HCT116 (cell line): ENCODE data around the gene ABHD16A.

Source experiments
- FOSL1 ChIP-seq: IDR thresholded peaks from 2 replicates; pipeline ENCODE4 v1.6.1; 2012; ENCODE audit warnings: low read depth
- MAX ChIP-seq: IDR thresholded peaks from 2 replicates; pipeline ENCODE4 v1.6.1; 2012
- POLR2A ChIP-seq: IDR thresholded peaks from 2 replicates; pipeline ENCODE4 v1.7.0; 2011; ENCODE audit warnings: borderline replicate concordance; ENCODE audit not compliant: insufficient read depth, insufficient read length; ENCODE audit errors: extremely low read depth
- TF ChIP-seq, protein P1 (sequence below), 3 experiments: fragments of 200-600 bp in 1 of 3; sonication (generic) in 1 of 3; IDR thresholded peaks in 2 of 3; conservative IDR thresholded peaks in 1 of 3; 2 replicates each; pipeline ENCODE4 v1.5.1; 2012 to 2017; ENCODE audit warnings: low read depth in 2 of 3, low read length in 2 of 3, antibody characterized with exemption in 1 of 3, borderline replicate concordance in 1 of 3, control low read depth in 1 of 3, mild to moderate bottlenecking in 1 of 3, mixed read lengths in 1 of 3, mixed run types in 1 of 3, moderate library complexity in 1 of 3; ENCODE audit not compliant: insufficient read depth in 1 of 3

DNA sequence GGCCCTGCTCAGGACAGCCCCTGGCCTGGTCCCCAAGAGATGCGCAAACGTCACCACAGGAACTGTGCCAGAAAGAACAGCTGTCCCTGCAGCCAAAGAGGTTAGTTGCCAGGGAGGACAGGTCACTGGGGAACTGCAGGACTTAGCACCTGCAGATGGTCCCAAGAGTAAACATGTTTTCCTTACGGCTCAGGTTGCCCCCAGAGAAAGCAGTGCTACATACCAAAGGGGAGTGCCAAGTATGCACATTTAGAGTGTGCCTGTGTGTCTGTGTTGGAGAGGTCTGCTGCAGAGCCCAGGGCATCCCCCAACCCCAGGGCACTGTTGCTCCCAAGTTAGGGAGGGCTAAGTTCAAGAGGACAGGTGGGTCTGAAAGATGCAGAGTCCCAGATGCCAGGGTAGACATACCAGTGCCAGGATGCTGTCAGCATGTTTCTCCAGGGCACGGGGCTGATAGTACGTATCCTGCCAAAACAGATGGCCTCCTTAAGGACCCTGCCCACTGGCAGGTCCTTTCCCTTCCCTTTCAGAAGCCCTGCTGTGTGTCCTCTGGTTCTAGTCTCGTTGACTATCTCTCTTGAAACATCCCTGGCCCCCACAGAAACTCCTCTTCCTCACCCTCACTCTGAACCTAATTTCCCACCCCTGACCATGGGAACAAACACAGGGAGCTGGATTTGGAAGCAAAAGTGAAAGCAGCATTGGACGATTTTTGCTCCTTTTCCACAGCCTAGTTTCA is 1.3 kb downstream of the ABHD16A start:
- TF ChIP-seq POLR2A, result no peak
- TF ChIP-seq, protein P1, sequence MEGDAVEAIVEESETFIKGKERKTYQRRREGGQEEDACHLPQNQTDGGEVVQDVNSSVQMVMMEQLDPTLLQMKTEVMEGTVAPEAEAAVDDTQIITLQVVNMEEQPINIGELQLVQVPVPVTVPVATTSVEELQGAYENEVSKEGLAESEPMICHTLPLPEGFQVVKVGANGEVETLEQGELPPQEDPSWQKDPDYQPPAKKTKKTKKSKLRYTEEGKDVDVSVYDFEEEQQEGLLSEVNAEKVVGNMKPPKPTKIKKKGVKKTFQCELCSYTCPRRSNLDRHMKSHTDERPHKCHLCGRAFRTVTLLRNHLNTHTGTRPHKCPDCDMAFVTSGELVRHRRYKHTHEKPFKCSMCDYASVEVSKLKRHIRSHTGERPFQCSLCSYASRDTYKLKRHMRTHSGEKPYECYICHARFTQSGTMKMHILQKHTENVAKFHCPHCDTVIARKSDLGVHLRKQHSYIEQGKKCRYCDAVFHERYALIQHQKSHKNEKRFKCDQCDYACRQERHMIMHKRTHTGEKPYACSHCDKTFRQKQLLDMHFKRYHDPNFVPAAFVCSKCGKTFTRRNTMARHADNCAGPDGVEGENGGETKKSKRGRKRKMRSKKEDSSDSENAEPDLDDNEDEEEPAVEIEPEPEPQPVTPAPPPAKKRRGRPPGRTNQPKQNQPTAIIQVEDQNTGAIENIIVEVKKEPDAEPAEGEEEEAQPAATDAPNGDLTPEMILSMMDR (IDR thresholded peaks at IDR 0.05 in 2 of 3, conservative IDR thresholded peaks at IDR 0.05 in 1 of 3; ENCODE audit: borderline replicate concordance in 1 of 3, insufficient read depth in 1 of 3, low read depth in 2 of 3, low read length in 2 of 3), result no peak
- no peak for TF ChIP-seq FOSL1
- no peak for TF ChIP-seq MAX
